Astrocyte of the hippocampus (primary cell): ENCODE results near the gene PLXNC1.
"Not testable (repeated sequence)": the region's sequence is repeated elsewhere in the genome, so short reads cannot be mapped to it uniquely, and the experiment has no call there.

ENCODE experiments used
- DNase-seq: peaks from one replicate; pipeline ENCODE4 v3.0.0; 2011; ENCODE audit warnings: low read depth, low spot score

The PLXNC1 gene

GRCh38 chr12:94289461-94290312 is 141.3 kb downstream of the PLXNC1 start:
- DNase-seq: peak; percentile 47

- DNase-seq: no peak
Measured at GRCh38 chr12:94290353-94290752, 142.0 kb downstream of the PLXNC1 start.

DNA sequence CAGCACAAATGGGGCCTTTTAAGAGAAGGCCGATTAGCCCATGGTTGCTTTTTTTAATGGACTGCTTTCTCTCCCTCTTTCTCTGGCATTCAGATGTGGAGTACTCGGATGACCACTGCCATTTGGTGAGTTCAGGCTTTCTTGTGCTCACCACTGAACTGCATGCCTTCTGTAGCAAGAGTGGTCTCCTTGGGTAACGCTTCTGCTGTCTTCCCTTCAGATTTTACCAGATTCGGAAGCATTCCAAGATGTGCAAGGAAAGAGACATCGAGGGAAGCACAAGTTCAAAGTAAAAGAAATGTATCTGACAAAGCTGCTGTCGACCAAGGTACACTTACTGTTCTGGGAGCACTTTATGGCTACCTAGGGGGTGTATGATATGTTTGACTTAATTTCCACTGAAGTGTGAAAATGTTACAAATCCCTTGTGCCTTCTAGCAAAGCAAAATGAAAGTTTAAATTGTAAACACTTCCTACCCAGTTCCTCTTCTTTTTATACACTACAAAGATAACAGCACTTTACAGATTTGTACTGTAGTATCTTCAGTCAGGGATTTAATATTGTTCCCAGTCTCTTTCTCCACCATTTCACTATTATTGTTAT is 148.8 kb downstream of the PLXNC1 start:
- no peak for DNase-seq

DNA sequence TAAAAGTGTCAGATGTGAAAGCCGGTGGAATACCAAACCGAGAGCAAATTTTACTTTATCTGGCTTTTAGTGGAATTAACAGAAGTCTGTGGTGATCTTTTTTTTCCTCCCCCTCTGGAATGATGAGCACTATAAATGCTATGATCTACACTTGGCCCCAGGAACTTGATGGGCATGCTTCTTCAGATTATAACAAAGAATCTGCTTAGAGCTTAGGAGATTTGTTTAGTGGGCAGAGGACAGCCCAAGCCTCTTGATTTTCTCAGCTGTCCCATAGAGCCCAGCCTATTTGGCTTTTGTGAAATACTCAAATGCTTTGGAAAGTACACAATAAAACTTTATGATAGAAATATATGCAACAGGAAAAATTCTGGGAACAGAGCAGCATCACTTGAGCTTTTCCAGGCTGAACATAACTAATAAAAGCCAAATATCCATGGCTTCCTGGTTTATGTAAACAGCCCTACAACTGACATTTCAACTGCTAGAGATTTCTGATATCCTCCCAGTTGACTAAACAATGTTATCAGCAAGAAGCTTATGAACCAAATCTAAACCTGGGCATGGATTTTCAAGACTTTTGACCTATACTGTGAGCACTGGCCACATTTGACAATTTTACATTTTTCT is 149.6 kb downstream of the PLXNC1 start:
- DNase-seq: no peak

GRCh38 chr12:94299846-94300245 is 151.5 kb downstream of the PLXNC1 start:
- DNase-seq: no peak

GRCh38 chr12:94304012-94304411 is 155.6 kb downstream of the PLXNC1 start:
- no peak for DNase-seq

GRCh38 chr12:94304566-94305061 is 156.2 kb downstream of the PLXNC1 start:
- DNase-seq: peak; percentile 89

DNA sequence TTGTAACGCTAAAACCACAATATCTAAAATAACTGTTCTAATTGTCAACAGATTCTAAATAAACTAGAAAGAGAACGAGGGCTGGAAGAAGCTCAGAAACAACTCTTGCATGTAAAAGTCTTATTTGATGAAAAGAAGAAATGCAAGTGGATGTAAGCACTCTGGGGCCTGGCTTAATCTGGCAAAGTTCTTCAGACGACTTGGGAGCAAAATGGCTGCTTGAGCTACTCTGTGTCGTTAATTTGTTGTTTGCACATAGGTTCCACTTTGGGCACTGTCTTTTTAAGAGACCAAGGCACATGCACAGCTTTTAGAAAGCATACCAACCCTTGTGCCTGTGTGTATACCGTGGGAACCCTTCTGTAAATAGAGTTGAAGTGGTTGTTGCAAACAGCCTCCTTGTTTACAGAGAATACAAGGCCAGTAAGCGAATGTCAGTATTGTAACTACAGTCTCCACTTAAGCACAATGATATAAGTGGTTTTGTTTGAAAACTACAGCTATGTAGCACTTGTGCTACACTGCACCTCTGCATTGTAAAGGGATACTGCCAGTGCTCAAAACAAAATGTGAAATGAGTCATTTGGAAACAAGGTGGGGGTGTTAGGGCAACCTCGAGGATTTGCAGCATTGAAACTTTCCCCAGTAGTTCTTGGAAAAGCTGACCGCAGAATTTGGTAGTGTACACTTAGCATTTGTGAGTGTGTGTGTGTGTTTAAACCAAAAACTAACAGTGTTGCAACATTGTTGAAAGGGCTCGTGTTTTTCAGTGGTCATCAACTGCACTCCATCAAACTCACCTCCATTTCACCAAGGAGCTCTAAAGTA is 157.0 kb downstream of the PLXNC1 start:
- DNase-seq: peak; percentile 85

GRCh38 chr12:94308612-94309011 is 160.2 kb downstream of the PLXNC1 start:
- peak; percentile 33 for DNase-seq

- no peak for DNase-seq
Measured at GRCh38 chr12:94309373-94309772, 161.0 kb downstream of the PLXNC1 start.

DNA sequence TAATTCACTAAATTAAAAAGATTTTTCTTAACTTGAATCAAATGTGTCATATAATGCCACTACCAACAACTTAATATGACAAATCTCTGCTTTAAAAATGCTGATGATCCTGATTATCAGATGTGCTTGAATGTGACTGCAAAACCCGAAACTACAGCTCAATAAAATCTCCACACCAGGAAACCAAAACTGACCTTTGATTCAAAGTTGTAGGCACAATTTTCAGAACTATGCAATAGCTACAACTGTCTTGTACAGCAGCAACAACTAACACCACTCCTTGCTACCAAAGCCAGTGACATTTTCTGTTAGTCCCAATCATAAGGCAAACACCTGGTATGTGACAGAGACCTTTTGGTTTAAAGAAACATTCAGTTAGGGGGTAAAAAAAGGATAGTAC is 164.0 kb downstream of the PLXNC1 start:
- DNase-seq: no peak

- not testable (repeated sequence) for DNase-seq
Measured at GRCh38 chr12:94316600-94316999, 168.2 kb downstream of the PLXNC1 start.

GRCh38 chr12:94318181-94318580 is 169.8 kb downstream of the PLXNC1 start:
- DNase-seq: no peak

GRCh38 chr12:94320109-94320508 is 171.7 kb downstream of the PLXNC1 start:
- no peak for DNase-seq

- DNase-seq: peak; percentile 30
Measured at GRCh38 chr12:94322346-94322745, 174.0 kb downstream of the PLXNC1 start.

DNA sequence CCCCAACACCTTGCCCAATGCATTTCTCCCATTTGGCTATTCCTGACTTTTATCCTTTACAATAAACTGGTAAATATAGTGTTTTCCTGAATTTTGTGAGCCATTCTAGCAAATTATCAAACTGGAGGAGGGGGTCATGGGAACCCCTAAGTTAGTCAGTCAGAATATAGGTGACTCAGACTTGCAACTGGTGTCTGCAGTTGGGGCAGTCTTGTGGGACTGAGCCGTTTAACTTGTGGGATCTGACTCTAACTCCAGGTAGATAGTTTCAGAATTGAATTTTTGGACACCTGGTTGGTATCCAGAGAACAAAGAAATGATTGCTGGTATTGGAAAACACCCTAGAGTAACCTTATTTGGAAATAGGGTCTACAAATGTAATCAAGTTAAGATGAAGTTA is 177.9 kb downstream of the PLXNC1 start:
- DNase-seq: no peak

GRCh38 chr12:94326727-94327126 is 178.3 kb downstream of the PLXNC1 start:
- DNase-seq: peak; percentile 84

DNA sequence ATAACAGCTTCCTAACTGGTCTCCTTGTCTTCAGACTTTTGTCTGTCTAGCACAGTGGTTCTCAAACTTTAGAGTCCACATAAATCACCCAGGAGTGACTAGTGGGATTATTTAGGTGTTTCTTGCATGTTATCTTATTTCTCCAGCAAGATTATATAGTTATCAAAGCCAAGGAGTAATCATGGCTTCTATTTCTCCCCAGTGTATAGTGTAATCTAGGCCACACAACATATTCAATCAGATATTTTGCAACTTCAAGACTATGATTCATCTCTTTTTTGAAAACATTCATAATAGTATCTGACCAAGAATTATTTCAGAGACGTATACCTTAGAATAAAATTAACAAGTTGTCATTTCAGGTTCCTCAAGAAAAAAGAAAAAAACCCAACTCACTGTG is 179.4 kb downstream of the PLXNC1 start:
- DNase-seq: no peak

DNA sequence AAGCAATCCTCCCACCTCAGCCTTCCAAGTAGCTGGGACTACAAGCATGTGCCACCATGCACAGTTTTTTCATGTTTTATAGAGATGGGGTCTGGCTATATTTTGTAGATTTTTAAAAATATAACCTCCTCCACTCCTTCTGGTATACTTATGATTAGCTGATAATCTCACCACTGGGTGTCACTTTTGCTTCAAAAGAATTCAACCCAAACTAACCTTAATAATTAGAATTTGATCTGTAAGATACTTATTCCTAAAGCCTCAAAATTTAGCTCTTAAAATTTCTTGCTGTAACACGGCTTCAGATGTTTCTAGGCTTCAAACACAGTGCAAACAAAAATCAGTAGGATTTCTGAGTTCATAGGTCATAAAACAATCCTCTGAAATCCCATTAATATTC is 181.0 kb downstream of the PLXNC1 start:
- no peak for DNase-seq

DNA sequence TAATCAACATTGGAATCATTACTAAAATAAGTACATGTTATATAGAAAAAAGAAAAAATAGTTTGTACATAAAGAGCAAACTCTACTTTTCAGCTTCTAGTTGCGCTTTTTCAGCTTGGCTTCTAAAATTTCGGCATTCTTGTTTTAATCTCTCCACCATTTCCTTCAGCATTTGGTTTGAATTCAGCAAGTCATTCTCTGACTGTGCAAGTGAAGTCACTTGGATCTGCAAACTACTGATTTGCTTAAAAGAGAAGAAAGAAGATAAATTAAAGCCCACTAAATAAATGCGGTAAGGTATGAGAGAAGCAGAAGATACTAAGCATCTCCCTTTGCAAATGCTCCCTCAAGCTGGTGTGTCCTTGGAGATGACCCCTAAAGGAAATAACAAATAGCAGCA is 185.0 kb downstream of the PLXNC1 start:
- DNase-seq: no peak

- no peak for DNase-seq
Measured at GRCh38 chr12:94336211-94336925, 188.0 kb downstream of the PLXNC1 start.
